Measurements from ENCODE around the gene CDKN2C.
A peak's percentile ranks its signal among the peaks of the same experiment; 100 is the strongest.

Gene CDKN2C

GRCh38 chr1:50964863-50965262, 5.2 kb upstream of the CDKN2C start:
- TF ChIP-seq FOXM1 (IDR thresholded peaks at IDR 0.05; ENCODE audit: borderline replicate concordance, low read depth) = no peak
- no peak for TF ChIP-seq MAX (IDR thresholded peaks at IDR 0.05)
- TF ChIP-seq CEBPB (IDR thresholded peaks at IDR 0.05) = no peak
- TF ChIP-seq REST (IDR thresholded peaks at IDR 0.05; ENCODE audit: low read depth) = no peak
- TF ChIP-seq EGR1 (IDR thresholded peaks at IDR 0.05) = no peak
- TF ChIP-seq NFIC (IDR thresholded peaks at IDR 0.05) = no peak
- TF ChIP-seq USF1 (IDR thresholded peaks at IDR 0.05) = no peak
- TF ChIP-seq ZBTB7A (IDR thresholded peaks at IDR 0.05; ENCODE audit: low read depth) = no peak
- no peak for TF ChIP-seq TCF12 (IDR thresholded peaks at IDR 0.05; ENCODE audit: low read depth)
- no peak for TF ChIP-seq TEAD4 (IDR thresholded peaks at IDR 0.05)
- TF ChIP-seq CREB1 (IDR thresholded peaks at IDR 0.05; ENCODE audit: low read depth) = no peak
- TF ChIP-seq RAD21 (IDR thresholded peaks at IDR 0.05; ENCODE audit: low read depth) = no peak
- no peak for TF ChIP-seq YY1 (IDR thresholded peaks at IDR 0.05; ENCODE audit: low read depth)
- no peak for TF ChIP-seq TAF1 (IDR thresholded peaks at IDR 0.05; ENCODE audit: low read depth)
- TF ChIP-seq EP300 (IDR thresholded peaks at IDR 0.05; ENCODE audit: borderline replicate concordance) = no peak

GRCh38 chr1:50966991-50967390, 3.1 kb upstream of the CDKN2C start:
- TF ChIP-seq USF1 (IDR thresholded peaks at IDR 0.05) = no peak
- no peak for TF ChIP-seq FOXM1 (IDR thresholded peaks at IDR 0.05; ENCODE audit: borderline replicate concordance, low read depth)
- TF ChIP-seq RAD21 (IDR thresholded peaks at IDR 0.05; ENCODE audit: low read depth) = no peak
- no peak for TF ChIP-seq TCF12 (IDR thresholded peaks at IDR 0.05; ENCODE audit: low read depth)
- no peak for TF ChIP-seq TAF1 (IDR thresholded peaks at IDR 0.05; ENCODE audit: low read depth)
- no peak for TF ChIP-seq ZBTB7A (IDR thresholded peaks at IDR 0.05; ENCODE audit: low read depth)
- no peak for TF ChIP-seq EP300 (IDR thresholded peaks at IDR 0.05; ENCODE audit: borderline replicate concordance)
- TF ChIP-seq REST (IDR thresholded peaks at IDR 0.05; ENCODE audit: low read depth) = no peak

- no peak for TF ChIP-seq USF1 (IDR thresholded peaks at IDR 0.05)
- TF ChIP-seq TEAD4 (IDR thresholded peaks at IDR 0.05) = no peak
- TF ChIP-seq MAX (IDR thresholded peaks at IDR 0.05) = peak; percentile 98
Measured at GRCh38 chr1:50967416-50968157, 2.5 kb upstream of the CDKN2C start.

GRCh38 chr1:50968158-50968820, 1.8 kb upstream of the CDKN2C start:
- TF ChIP-seq FOXM1 (IDR thresholded peaks at IDR 0.05; ENCODE audit: borderline replicate concordance, low read depth) (peak; percentile 92), TCF12 (IDR thresholded peaks at IDR 0.05; ENCODE audit: low read depth) (no peak), ZBTB7A (IDR thresholded peaks at IDR 0.05; ENCODE audit: low read depth) (peak; percentile 36; the same call in 1 of the 2 replicates), USF1 (IDR thresholded peaks at IDR 0.05) (peak; percentile 13; the same call in 1 of the 2 replicates), EP300 (IDR thresholded peaks at IDR 0.05; ENCODE audit: borderline replicate concordance) (peak; percentile 8; the same call in 1 of the 2 replicates), EGR1 (IDR thresholded peaks at IDR 0.05) (peak; percentile 37; the same call in 1 of the 2 replicates), CEBPB (IDR thresholded peaks at IDR 0.05) (no peak), NFIC (IDR thresholded peaks at IDR 0.05) (peak; percentile 19; the same call in 1 of the 2 replicates), YY1 (IDR thresholded peaks at IDR 0.05; ENCODE audit: low read depth) (no peak), REST (IDR thresholded peaks at IDR 0.05; ENCODE audit: low read depth) (0 out of 2 replicates have a peak, but pooled peaks have one; percentile 8), TAF1 (IDR thresholded peaks at IDR 0.05; ENCODE audit: low read depth) (peak; percentile 58), RAD21 (IDR thresholded peaks at IDR 0.05; ENCODE audit: low read depth) (peak; percentile 22; the same call in 1 of the 2 replicates), CREB1 (IDR thresholded peaks at IDR 0.05; ENCODE audit: low read depth) (no peak), MAX (IDR thresholded peaks at IDR 0.05) (peak; percentile 69; the same call in 1 of the 2 replicates), TEAD4 (IDR thresholded peaks at IDR 0.05) (peak; percentile 18)

Measured in Ishikawa (cell line).